ENCODE results near the gene HCN4.

DNA sequence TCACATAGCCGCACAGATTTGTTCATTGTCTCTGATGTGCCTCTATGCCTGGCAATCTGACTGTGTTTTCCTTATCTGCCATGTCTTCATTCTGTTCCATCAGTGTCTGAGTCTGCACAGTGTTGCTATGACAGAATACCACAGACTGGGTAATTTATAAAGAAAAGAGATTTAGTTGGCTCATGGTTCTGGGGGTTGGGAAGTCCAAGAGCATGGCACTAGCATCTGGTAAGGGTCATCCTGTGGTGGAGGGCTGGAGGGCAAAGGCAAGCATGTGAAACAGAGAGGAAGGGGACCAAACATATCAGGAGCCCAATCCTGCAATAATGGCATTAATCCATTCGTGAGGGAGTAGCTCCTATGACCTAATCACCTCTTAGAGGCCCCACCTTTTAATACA lies 11.9 kb upstream of the HCN4 start:
- TF ChIP-seq MYBL2 (CRISPR knock-in tag; IDR thresholded peaks at IDR 0.05) (no peak), JUN (CRISPR knock-in tag; IDR thresholded peaks at IDR 0.05) (no peak), FOXP1 (CRISPR knock-in tag; IDR thresholded peaks at IDR 0.05; ENCODE audit: borderline replicate concordance) (no peak), NR2C2 (CRISPR knock-in tag; IDR thresholded peaks at IDR 0.05) (no peak)
- TF ChIP-seq, protein P1, sequence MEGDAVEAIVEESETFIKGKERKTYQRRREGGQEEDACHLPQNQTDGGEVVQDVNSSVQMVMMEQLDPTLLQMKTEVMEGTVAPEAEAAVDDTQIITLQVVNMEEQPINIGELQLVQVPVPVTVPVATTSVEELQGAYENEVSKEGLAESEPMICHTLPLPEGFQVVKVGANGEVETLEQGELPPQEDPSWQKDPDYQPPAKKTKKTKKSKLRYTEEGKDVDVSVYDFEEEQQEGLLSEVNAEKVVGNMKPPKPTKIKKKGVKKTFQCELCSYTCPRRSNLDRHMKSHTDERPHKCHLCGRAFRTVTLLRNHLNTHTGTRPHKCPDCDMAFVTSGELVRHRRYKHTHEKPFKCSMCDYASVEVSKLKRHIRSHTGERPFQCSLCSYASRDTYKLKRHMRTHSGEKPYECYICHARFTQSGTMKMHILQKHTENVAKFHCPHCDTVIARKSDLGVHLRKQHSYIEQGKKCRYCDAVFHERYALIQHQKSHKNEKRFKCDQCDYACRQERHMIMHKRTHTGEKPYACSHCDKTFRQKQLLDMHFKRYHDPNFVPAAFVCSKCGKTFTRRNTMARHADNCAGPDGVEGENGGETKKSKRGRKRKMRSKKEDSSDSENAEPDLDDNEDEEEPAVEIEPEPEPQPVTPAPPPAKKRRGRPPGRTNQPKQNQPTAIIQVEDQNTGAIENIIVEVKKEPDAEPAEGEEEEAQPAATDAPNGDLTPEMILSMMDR (IDR thresholded peaks at IDR 0.05), result no peak
- TF ChIP-seq, protein P2, sequence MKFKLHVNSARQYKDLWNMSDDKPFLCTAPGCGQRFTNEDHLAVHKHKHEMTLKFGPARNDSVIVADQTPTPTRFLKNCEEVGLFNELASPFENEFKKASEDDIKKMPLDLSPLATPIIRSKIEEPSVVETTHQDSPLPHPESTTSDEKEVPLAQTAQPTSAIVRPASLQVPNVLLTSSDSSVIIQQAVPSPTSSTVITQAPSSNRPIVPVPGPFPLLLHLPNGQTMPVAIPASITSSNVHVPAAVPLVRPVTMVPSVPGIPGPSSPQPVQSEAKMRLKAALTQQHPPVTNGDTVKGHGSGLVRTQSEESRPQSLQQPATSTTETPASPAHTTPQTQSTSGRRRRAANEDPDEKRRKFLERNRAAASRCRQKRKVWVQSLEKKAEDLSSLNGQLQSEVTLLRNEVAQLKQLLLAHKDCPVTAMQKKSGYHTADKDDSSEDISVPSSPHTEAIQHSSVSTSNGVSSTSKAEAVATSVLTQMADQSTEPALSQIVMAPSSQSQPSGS (CRISPR knock-in tag; IDR thresholded peaks at IDR 0.05; ENCODE audit: borderline replicate concordance, low read depth), result no peak
- TF ChIP-seq, protein P3, sequence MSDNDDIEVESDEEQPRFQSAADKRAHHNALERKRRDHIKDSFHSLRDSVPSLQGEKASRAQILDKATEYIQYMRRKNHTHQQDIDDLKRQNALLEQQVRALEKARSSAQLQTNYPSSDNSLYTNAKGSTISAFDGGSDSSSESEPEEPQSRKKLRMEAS (CRISPR knock-in tag; IDR thresholded peaks at IDR 0.05), result no peak
- TF ChIP-seq, protein P4, sequence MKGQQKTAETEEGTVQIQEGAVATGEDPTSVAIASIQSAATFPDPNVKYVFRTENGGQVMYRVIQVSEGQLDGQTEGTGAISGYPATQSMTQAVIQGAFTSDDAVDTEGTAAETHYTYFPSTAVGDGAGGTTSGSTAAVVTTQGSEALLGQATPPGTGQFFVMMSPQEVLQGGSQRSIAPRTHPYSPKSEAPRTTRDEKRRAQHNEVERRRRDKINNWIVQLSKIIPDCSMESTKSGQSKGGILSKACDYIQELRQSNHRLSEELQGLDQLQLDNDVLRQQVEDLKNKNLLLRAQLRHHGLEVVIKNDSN (CRISPR knock-in tag; IDR thresholded peaks at IDR 0.05), result no peak

All from WTC11 (cell line).